Activated T-cell treated with anti-CD3 and anti-CD28 coated beads for 4 hours (primary cell): ENCODE data around the gene PTBP2.

Source experiments
- DNase-seq: peaks from one replicate; pipeline ENCODE4 v3.0.0-alpha.2; 2020

PTBP2 gene, protein sequence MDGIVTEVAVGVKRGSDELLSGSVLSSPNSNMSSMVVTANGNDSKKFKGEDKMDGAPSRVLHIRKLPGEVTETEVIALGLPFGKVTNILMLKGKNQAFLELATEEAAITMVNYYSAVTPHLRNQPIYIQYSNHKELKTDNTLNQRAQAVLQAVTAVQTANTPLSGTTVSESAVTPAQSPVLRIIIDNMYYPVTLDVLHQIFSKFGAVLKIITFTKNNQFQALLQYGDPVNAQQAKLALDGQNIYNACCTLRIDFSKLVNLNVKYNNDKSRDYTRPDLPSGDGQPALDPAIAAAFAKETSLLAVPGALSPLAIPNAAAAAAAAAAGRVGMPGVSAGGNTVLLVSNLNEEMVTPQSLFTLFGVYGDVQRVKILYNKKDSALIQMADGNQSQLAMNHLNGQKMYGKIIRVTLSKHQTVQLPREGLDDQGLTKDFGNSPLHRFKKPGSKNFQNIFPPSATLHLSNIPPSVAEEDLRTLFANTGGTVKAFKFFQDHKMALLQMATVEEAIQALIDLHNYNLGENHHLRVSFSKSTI

GRCh38 chr1:96721416-96722160 is at the start of gene PTBP2:
PTBP2 (plus strand) TSS chr1:96721784; CDS start chr1:96721865, 81 bp downstream.
- peak; percentile 68 for DNase-seq

- no peak for DNase-seq
Observed at GRCh38 chr1:96674915-96675314, 46.7 kb upstream of the PTBP2 start.

DNA sequence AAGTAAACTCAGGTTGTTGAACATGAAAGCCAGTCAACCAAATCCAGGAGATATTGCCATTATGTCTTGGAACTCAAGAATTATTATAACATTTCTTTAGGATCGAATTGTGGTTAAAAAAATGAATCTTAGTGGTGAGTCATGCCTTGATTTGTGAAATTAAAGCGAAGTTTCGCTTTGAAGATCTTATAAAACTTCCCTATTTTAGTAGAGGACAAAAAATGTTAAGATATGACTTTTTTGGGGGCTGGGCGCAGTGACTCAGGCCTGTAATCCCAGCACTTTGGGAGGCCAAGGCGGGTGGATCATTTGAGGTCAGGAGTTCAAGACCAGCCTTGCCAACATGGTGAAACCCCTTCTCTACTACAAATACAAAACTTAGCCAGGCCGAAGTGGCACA is 39.5 kb upstream of the PTBP2 start:
- DNase-seq = no peak

DNA sequence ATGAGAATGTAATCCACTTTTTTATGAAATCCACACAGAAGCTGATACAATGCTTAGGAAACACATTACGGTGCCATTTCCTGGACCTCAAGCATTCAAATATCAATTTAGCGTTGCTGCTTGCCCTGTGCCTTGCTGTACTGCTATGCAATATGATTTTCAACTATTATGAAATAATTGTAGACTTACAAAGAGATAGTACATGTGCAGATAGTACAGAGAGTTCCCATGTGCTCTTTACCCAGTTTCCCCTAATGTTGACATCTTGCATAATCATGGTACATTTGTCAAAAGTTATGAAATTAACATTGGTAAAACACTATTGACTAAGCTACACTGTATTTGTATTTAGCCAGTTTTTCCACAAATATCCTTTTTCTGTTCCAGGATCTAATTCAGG is 37.7 kb upstream of the PTBP2 start:
- DNase-seq = no peak

DNA sequence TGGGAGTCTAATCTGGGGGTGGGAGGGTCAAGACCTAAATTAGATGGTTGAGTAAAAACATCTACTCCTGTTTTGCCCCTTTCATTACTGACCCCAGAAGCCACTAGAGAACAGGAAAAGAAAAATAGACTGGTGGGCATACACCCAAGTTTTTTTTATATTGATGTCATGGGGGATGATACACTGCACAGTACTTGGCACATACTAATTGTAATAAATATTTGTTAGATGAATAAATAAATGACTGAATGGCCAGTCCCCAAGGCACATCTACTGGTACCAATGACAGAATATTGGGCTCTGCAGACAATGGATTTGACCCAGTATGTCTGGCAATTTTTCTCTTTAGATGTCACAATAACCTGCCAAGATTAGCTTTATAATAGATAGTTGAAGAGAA is 36.8 kb upstream of the PTBP2 start:
- no peak for DNase-seq

- DNase-seq = no peak
Observed at GRCh38 chr1:96688767-96689166, 32.8 kb upstream of the PTBP2 start.

DNA sequence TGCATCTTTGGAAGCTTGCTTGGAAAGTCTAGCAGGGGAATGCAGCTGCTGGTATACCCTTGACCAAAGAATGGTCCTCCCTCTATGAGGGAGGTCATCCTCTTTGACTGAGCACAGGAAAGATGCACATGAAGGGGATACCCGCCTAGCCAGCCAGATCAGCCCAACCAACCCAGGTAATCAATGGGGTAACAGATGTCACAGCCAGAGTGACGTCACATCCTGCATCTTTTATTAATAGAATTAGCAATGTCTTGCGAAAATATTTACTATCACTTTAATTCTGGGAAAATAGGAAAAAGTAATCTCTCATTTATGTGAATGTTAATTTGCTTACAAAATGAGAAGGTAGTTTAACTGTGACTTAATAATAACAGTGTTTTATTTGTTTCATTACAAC is 25.6 kb upstream of the PTBP2 start:
- no peak for DNase-seq

DNA sequence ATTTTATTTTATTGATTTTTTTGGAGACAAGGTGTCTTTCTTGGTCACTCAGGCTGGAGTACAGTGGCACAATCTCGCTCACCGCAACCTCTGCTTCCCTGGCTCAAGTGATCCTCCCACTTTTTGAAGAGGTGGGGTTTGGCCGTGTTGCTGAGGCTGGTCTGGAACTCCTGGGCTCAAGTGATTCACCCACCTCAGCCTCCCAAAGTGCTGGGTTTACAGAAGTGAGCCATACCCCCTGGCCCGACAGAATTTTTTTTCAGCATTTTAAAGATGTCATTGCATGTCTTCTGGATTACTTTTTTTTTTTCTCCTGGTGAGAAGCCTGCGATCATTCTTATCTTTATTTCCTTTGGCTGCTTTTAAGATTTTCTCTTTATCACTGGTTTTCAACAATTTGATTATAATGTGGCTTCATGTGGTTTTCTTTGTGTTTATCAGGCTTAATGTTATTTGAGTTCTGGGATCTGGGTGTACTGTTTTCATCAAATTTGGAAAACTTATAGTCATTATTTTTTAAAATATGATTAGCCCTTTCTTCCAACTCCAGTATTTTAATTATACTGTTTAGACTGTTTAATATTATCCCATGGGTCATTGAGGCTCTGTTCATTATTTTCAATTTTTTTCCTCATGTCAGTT is 23.1 kb upstream of the PTBP2 start:
- no peak for DNase-seq

DNA sequence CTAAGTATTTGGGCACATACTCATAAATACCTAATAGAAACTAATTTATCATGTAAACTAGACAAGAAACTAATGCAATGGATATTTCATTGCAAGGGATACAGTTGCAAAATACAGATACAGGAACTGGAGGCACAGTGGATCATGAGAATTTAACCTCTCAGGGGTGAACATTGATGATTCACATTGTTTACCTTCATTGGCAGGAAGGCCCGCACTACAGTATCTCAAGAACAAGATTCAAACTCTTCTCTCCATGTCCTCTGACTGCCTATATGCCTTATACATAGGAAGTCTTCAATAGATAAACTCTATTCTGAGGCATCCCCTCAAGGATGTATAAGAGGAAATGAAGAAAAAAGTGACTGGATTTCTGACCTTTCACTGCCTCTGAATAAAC is 18.4 kb upstream of the PTBP2 start:
- no peak for DNase-seq

GRCh38 chr1:96707023-96707422 is 14.6 kb upstream of the PTBP2 start:
- no peak for DNase-seq

GRCh38 chr1:96708482-96708881 is 13.1 kb upstream of the PTBP2 start:
- no peak for DNase-seq

GRCh38 chr1:96710708-96711477 is 10.7 kb upstream of the PTBP2 start:
- no peak for DNase-seq

DNA sequence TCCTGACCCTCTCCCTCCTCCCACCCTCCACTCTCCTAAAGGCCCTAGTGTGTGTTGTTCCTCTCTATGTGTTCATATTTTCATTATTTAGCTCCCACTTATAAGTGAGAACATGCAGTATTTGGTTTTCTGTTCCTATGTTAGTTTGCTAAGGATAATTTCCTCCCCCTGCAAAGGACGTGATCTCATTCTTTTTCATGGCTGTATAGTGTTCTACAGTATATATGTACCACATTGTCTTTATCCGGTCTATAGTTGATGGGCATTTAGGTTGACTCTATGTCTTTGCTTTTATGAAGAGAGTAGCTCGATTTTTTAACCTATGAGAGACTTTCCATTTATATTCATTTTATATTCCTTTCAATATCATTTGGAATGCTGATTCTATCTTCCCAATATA is 7.9 kb upstream of the PTBP2 start:
- DNase-seq = no peak

DNA sequence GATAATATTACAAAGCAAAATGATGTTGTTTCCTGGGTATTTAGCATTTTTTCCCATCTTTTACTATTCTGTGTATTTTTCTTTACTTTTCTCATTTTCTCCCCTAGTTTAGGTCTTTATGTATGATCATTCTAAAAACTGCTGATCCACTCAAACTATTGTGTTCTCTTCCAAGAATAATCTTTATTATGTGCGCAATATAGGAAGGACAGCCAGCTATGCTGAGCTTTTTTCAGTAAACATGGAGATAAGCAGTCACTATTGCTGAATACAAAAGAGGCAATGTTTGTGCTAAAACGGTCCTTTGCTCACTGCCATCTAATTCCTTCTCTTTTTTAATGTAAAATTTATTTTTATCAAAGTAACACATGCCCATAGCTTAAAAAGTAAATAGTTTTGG is 6.7 kb upstream of the PTBP2 start:
- DNase-seq = no peak

GRCh38 chr1:96715482-96715881 is 6.1 kb upstream of the PTBP2 start:
- DNase-seq = no peak

DNA sequence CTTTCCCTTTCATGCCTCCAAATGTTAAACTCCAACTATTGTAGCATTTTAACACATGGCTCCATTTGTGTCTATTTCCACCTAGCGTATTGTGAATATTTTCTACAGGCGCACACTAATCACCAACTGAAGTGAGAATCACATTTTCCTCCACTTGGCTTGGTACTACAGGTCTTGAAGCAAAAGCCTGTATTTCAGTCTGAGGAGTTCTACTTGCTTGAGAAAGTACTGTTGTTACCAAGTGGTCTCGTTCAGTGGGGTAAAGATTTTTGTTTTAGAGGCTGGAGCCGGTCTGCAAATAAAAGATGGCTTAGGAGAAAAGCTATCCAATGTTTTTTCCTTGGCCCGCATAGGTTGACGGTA is 550 bp upstream of the PTBP2 start:
- DNase-seq = no peak

- DNase-seq = peak; percentile 38
Observed at GRCh38 chr1:96722161-96722922, 758 bp downstream of the PTBP2 start.

DNA sequence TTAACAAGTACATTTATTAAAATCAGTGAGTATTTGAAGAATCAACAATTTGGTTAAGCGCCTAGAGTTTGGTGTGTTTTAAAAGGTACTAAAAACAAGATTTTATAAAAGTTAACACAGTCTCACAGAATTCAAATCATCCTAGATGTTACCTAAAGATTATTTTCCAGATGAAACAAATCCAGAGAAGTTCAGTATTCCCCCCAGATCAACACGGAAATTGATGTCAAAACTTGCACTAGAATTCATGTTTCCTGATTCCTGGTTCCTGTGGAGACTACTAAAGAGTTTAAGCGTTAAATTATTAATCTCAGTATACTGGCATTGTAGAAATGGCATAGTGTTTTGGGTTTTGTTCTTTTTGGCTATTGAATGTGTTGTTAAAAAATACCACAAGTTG is 1.4 kb downstream of the PTBP2 start:
- DNase-seq = no peak

DNA sequence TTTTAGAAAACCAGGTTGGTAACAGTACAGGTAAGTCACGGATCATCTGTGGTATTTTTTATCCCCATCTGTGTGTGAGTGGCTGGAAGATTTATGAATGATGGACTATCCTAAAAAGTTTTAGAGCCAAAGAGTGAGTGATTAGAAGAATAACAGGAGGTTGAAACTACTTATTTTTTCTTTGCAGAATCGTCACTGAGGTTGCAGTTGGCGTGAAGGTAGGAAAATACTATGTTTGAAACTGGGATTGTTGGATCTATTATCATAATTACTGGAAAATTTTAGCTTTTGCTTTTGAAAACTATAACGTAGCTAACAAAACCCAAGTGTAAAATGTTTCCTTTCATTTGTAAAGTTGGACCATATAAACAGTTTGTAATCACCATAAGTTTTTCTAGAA is 1.8 kb downstream of the PTBP2 start:
- no peak for DNase-seq

GRCh38 chr1:96723936-96724335 is 2.4 kb downstream of the PTBP2 start:
- no peak for DNase-seq

- DNase-seq = no peak
Observed at GRCh38 chr1:96727860-96728259, 6.3 kb downstream of the PTBP2 start.
